Neural progenitor cell (in vitro differentiated cells): ENCODE results near the gene HOXD13.
A peak's percentile ranks its signal among the peaks of the same experiment; 100 is the strongest.

Source experiments
- EZH2 ChIP-seq: fragments of 200-600 bp; sonication (generic); IDR thresholded peaks from 2 replicates; pipeline ENCODE4 v1.6.1; 2017; ENCODE audit warnings: antibody characterized with exemption, mild to moderate bottlenecking, moderate library complexity
- EZH2phosphoT487 ChIP-seq: fragments of 200-600 bp; sonication (generic); IDR thresholded peaks from 2 replicates; pipeline ENCODE4 v1.6.1; 2017; ENCODE audit warnings: antibody characterized with exemption
- TF ChIP-seq, protein P1 (sequence below): fragments of 200-600 bp; sonication (generic); IDR thresholded peaks from 2 replicates; pipeline ENCODE4 v1.5.1; 2017; ENCODE audit warnings: antibody characterized with exemption, mild to moderate bottlenecking

GRCh38 chr2:176092270-176093144, at the start of gene HOXD13:
- TF ChIP-seq, protein P1, sequence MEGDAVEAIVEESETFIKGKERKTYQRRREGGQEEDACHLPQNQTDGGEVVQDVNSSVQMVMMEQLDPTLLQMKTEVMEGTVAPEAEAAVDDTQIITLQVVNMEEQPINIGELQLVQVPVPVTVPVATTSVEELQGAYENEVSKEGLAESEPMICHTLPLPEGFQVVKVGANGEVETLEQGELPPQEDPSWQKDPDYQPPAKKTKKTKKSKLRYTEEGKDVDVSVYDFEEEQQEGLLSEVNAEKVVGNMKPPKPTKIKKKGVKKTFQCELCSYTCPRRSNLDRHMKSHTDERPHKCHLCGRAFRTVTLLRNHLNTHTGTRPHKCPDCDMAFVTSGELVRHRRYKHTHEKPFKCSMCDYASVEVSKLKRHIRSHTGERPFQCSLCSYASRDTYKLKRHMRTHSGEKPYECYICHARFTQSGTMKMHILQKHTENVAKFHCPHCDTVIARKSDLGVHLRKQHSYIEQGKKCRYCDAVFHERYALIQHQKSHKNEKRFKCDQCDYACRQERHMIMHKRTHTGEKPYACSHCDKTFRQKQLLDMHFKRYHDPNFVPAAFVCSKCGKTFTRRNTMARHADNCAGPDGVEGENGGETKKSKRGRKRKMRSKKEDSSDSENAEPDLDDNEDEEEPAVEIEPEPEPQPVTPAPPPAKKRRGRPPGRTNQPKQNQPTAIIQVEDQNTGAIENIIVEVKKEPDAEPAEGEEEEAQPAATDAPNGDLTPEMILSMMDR: no peak
- TF ChIP-seq EZH2 (peak; percentile 37), EZH2phosphoT487 (peak; percentile 75)
